ENCODE measurements around the gene TEX26.

The TEX26 gene

DNA sequence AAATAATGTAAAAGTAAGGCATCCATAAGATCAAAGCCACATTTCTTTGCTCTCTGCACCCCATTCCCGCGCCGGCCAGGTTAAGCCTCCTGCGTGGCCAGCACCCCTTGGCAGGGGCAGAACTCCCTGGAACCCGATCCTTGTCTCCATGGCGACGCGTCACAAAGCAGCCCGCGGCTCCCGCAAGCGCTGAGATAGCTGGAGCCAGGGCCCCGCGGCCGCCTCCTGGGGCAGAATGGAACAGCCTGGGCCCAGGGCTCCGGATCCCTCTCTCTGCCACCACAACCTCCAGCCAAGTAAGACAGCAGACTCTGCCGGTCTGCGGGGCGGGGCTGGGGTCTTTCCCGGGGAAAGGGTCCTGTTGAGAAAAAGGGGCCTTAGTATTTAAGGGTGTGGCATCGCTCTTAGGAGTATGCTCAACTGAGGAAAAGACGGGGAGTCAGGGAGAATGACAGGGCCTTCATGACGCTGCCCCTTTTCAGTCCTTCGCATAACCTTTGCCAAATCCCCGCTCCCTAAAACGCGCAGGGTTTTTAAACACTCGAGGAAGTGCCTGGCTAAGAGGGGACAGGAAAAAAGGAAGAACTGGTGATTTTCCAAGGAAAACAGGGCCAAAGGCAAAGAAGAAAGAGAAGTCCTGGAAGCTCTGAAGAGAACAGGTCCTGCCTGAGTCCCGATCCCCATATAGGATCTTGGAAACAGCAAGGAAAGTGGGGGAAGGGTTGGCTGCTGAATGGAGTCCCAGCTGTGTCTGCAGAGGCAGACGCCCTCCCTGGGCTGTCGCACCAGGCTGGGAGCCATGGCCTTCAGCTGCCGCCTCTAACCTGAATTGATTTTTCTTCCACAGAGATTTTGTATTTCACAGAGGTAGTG lies at the start of gene TEX26:
Gene TEX26, plus strand, starts transcription at position 176 of the 873 bp plus-strand sequence. Its CDS starts 60 bp downstream, at position 236.
- DNase-seq = no peak

DNA sequence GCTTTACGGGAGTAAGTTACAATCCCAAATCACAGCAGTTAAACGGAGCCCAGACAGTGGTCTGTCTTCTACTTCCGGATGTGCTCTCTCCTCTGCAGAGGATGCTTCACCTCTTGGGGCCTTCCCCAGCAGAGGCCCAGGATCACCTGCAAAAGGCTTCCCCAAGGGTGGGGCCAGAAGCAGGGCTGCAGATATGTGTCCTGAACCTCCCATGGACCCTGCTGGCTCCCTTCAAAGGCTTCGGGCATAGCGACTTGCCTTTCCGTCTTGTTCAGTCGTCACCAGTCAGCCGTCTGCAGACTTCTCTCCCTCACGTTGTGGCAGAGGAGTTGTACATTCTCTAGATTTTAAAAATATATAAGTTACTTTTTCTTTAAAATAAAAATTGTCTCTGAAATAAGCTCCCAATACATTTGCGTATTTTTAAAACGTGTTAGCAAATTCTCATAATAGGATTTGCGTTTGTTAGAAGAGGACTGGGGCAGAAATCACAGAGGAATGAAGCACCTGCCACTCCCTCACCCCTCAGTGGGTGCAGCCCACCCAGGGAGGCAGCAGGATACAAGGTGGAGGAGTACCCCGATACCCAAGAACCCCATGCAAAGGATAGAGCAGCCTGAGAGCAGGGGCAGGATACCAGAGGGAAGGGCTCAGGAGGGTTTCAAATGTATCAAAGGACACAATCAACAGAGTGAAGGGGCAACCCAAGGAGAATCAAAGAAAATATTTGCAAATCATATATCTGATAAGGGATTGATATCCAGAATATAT lies 49.3 kb upstream of the TEX26 start:
- no peak for DNase-seq

DNA sequence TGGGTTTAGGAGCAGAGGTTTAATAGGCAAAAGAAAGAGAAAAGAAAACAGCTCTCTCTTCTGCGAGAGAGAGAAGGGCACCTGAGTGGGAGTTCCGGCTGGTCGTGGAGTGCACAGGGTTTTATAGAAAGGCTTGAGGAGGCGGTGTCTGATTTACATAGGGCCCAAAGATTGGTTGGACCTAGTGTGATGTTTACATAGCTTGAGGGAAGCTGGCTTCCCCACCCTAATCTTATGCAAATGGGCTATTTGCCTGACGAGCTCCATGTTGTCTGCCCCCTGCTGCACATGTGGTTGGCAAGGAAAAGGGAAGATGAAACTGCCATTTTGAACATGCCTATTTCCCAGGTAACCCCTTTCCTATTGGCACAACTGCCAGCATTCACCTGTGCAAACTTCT lies 47.9 kb upstream of the TEX26 start:
- DNase-seq = no peak

DNA sequence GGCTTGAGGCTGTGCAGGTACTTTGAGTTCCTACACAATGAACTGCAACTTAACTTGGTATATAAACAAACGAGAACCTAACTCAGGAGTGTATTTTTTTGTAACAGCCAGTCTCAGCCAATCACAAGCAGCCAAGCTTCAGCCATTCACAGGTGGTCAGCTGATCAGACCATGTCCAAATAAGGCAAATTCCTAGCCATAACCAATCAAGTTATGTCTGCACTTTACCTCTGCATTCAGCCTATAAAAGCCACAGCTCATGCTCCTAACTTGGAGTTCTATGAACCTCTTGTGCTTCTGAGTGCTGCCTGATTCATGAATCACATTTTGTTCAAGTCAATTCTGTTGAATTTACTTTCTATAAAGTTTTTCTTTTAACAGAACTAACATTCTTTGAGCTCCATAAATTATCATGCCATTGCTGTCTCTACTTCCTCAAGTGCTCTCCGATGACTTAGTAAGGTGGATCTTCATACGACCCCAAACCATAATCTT lies 43.2 kb upstream of the TEX26 start:
- DNase-seq = no peak

DNA sequence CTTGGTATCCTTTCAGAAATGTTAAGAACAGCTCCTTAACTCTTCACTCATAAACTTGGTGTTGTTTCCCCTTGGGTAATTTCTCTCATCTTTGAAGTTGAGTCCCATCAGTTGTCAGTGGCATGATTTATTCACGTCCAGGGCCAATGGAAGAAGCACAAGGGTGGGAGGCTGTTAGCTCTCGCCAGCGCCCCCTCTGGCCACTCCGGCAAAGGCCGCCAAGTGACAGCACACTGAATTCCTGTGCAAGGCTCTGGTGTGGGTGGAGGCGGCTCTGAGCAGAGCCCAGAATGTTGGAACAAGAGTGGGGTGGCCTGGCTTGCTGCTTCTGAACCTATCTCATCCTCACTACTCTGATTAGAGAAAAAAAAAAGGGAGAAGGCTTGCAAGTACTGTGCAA lies 39.5 kb upstream of the TEX26 start:
- no peak for DNase-seq

DNA sequence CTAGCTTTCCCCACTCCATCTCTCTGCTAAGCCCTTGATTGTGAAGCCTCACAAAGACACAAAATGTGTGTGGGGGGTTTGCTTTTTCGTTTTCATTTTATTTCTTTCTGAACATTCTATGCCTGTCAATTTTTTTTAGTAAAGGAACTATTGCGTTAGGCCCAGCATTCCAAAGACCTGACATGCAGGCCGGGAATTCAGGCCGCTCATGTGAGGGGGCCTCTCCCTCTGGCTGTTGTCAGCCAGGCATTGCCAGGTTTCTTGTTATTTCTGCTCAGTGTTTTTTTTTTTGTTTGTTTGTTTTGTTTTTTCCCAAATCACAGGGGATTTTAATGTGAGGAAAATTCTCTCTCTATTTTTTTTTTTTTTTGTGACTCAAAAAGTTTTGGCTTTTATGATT lies 36.7 kb upstream of the TEX26 start:
- no peak for DNase-seq

DNA sequence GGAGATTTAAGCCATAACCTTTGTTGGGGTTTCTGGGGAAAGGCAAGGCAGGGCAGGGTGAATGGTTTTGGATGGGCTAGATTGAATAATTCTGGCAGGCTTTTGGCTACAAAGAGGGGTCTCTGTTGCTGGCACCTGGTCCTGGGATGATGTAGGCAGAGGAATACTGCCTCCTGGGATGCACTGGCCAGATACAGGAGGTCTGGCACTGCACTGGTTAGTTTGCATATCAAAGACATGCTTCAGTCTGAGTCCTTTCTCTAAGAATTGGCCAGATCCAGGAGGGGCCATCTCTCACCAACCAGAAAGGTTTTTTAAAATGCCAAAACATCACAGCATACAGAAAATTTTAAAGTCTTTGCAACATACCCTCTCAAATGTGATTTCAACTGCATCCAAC lies 34.4 kb upstream of the TEX26 start:
- no peak for DNase-seq

DNA sequence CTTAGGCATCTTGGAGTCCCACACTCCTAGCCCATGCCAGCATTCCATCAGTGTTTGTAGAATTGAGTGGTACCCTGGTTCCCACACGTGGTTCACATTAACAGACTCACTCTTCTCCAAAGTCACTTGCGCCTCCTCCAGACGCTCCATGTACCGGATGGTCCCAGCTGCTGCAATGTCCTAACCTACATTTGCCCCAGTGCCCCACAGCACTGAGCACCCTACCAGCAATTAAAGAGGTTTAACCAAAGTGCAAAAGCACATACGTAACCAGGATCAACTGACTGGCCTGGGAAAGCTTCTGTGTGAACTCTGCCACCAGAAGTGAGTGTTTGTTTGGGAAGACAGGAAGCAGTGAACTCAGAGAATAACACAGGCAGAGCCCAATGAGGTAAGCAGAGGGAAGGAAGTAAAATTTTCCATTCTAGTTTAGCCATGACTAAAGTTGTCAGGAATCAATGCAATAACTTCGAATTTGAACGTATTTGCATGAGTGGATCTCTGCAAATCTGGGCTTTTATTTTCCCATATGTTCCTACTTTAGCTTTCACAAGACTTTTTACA lies 33.7 kb upstream of the TEX26 start:
- no peak for DNase-seq

DNA sequence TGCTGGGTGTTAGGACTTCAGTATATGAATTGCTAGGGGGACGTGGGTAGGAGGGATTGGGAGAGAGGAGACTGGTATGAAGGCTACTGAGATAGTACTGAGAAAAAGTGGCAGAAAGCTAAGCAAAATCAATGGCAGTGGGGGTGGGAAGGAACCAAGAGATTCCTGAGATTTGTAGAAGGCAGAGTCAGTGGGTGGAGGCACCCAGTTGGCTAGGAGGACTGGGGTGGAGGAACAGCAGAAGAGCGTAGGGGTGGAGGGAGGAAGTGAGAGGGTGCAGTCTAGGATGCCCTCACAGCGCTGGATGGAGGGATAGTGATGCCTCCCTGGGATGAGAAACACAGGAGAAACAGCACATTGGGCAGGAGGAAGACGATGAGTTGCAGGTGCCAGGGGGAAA lies 32.0 kb upstream of the TEX26 start:
- no peak for DNase-seq

DNA sequence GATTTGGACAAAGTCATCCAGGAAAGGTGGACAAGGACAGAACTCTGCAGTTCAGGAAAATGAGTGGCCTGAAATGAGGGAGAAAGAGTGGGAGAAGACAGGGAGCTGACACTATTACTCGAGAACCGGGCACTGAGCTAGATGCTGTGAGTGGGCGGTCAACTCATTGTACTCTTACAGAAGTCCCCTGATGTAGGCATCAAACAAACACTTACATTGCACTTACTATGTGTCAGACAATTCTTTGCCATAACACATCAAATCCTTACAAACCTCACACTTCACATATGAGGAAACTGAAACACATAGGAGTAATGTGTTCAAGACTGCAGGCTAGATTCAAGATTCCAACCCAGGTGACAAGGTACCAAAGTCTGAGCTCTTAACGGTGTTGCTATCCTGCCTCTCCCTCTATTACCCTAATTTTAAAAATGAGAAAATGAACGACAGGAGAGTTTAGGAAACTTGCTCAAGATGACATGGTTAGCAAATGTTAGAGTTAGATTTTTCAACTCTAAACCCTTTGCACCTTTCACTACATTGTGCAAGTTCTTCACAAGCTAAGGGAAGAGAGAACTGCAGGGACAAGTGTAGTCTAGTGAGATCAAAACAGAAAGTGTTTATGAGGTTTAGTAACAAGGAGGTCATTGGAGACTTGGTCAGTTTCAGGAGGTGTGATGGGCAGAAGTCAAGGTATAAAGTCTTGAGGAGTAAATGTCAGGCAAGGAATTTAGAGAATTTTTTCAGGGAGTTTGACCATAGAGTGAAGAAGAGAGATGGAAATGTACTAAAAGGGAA lies 31.3 kb upstream of the TEX26 start:
- DNase-seq = no peak

DNA sequence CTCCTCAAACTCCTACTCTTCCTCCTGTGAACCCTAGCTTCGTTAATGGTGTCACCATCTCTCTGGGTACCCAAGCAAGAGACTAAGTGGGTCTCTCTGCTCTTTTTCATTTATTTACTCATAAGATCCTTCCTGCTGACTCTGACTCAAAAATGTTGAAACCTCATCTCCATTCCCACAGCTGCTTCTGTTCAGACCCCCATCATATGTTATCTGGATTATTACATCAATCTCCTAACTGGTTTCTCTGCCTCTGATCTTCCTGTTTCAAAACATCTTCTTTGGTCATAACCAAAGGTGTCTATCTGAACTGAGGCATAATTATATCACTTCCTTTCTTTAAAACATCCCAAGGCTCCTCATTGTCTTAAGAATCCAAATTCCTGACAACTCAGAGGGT lies 28.4 kb upstream of the TEX26 start:
- DNase-seq = no peak

DNA sequence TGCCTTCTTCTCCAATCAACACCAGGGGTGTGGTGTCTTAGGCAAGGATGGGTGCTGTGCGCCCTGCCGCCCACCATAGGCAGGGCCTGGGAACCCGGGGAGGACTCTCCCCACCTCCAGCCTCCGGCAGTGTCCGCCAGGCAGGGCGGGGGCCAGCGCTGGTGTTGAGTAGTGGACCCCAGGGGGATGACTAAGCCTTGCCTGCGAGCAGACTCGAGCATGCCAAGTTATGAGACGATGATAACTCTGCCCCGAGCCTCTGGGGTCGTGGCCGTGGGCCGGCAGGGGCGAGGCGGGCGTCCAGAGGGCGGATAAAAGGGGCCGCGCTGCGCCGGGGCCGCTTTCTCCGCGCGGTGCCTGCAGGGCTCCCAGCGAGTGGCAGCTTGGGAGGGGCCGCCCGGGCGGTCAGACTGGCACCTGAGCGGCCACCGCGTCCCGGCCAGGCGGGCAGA lies 26.5 kb upstream of the TEX26 start, which contains the start of gene MEDAG:
Gene MEDAG, plus strand, starts transcription at position 340 of the 452 bp plus-strand sequence. CDS start 245 bp downstream, outside the sequence.
- DNase-seq = no peak

DNA sequence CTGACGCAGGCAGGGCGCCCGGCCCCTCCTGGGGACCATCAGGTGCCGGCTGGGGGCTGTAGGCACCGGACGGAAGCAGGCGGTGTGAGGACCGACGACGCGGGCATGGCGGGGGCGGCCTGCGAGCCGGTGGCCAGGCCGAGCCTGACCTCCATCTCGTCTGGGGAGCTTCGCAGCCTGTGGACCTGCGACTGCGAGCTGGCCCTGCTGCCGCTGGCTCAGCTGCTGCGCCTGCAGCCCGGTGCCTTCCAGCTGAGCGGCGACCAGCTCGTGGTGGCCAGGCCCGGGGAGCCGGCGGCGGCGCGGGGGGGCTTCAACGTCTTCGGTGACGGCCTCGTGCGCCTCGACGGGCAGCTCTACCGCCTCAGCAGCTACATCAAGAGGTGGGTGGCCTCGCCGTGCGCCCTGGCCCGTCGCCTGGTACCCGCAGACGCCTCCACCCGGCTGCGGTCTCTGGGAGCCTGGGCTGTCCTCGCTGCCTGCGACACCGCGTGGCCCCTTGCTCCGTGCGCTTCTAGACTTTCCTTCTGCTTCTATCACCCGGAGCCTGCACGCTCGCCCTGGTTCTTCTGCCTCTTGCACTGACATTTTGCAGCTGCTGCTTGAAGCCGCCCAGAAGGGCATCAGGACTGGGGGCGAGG lies 25.9 kb upstream of the TEX26 start:
- no peak for DNase-seq

DNA sequence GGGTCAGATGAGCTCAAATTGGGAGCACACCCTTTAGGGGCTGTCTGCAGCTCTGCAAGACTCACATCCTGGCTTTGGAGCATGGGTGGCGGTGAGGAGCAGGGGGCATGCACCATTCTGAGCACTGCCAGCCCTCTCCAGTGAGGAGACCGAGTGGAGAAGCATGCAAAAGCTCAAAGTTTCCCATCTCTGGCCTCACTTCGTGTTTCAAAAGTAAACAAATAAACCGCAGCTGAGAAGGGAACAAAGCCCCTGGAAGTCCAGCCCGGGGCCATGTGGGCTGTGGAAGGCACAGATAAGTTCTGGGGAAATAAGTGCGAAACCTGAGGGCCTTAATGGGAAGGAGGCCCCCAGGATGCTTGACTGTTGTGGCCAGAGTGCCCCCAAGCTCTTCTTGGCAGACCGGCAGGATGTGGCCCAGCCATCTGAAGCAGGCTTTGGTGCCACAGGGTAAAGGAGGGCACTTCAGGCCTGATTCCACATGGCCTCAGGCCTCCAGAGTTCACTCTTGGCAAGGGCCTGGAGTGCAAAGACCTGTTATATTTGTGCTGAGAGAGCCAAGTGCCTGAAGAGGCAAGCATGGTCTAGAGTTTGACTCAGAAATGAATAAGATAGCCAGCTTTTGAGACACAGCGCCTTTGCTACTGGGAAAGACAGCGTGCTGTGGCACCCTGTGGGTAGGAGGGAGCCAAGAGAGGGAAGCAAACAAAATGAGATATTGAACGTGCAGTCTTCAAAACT lies 25.2 kb upstream of the TEX26 start:
- no peak for DNase-seq

DNA sequence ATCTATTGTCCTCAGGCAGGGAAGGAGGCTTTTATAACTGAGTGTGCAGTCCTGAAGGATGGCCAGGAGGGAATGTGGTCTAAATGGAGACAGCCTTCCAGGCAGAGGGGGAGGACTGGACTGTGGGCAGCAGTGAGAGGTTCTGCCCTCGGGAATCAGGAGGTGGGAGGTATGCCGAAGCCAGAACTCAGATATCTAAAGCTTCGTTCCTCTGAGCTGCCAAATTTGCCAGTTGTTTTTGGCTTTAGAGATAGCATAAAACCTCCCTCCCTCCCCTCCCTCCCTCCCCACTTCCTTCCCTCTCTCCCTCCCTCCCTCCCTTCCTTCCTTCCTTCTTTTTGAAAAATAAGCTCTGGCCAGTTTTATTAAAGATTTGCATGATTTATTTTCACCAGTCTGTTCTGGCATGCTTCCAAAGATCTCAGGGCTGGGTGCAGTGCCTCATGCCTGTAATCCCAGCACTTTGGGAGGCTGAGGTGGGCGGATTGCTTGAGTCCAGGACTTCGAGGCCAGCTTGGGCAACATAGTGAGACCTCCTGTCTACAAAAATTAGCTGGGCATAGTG lies 24.0 kb upstream of the TEX26 start:
- DNase-seq = no peak

DNA sequence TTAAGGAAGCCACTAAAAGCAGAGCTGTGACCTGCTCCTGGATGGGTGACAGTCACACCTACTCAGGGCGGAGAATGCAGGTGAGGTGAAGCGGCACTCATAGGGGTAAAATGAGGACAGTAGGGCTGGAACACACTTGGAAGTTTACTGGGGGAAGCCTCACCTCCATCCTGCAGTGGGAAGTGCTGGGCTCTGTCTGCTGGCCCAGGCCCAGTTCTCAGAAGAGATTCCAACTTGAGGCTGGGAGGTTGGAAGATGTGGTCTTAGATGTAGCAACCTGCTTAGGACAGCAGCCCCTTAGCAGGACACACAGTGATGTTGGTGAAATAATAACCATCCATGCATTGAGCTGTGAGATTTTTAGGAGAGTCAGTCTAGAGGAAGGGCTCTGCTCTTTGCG lies 21.8 kb upstream of the TEX26 start:
- no peak for DNase-seq

DNA sequence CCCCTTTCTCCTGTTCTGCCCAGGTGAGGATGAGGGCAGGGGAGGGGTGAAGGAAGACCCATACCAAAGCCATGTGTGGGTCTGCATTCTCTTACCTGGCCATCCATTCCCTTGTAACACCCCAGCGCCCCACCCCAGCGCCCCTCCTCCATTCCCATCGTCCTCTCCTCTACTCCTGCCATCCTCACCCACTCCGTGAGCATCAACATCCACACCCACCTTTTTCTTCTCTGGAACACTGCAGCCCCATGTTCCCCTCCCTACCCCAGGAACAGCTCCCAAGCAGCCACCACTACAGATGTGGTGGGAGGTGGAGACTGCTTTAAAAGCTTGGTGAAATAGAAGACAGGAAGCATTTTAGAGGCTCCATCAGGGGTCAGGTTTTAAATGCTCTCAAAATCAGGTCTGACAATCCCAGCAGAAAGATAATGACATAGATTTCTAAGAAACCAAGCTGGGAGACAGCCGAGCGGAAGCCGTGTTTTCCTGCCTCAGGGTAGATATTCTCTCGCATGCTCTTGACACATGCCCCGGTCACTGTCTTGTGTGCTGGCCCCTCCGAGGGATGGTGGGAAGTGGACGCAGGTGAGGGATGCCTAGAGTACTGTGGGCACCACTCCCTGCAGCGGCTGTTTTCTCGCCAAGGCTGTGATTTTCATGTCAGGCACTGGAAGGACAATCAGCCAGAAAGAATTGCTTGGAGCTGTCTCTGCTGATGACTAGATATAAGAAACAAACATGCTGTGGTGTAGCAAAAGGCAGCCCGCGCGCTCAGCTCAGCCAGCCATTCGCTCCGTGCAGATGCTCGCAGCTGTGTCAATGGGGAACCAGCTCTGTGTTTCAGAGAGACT lies 16.5 kb upstream of the TEX26 start:
- no peak for DNase-seq

DNA sequence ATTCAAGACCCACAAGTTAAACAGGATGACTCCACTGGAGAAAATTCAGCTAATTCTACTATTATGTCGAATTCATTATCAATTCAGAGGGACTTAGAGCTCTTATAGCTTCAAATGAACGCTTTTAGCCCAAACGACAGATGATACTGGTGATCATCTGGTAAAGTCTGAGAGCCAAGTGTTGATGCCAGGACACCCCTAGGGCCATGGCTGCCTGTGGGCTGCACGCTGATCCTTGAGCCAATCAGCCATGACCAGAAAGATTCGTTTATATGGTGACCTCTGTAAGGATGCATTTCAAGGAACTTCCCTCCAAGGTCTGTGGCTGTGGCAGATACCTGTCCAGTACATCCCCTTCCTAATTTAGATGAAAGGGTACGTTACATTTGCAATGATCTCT lies 15.5 kb upstream of the TEX26 start:
- no peak for DNase-seq

DNA sequence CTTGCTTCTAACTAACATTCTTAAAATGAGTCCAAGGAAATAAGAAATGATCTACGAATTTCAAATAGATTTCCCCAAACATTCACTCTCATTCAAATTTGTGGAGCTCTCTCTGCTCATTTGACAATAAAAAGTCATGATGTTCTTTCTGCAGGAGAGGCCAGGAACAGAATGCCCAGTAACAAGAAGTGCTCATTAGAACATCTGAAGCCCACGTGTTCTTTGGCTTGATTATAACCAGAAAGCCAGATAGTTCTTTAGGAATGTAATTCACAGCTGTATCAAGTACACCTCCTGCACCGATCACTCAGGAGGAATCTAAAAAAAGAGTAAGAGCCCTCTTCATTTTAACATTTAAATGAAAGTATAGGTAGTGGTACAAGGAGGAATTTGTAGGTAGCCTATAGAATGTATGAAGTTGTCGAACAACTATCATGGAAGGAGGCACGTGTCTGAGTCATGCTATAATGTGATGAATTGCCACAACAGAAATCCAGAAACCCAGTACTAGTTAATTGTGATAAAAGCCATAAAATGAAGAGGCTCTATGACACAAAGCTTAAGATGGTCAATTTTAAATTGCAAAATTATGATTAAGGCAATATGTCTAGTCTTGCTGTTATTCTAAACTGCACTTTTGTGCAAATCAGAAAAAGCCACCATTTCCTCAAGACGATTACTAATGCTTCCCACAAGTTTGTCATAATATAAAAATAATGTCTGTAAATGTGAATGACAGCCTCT lies 13.6 kb upstream of the TEX26 start:
- DNase-seq = no peak
